ENCODE measurements around the gene PLA2G4E. TPM values are rescaled to one million over a fixed set of nuclear protein-coding genes. Genes with fewer than 3 reads are reported as not detected.

PLA2G4E gene, protein sequence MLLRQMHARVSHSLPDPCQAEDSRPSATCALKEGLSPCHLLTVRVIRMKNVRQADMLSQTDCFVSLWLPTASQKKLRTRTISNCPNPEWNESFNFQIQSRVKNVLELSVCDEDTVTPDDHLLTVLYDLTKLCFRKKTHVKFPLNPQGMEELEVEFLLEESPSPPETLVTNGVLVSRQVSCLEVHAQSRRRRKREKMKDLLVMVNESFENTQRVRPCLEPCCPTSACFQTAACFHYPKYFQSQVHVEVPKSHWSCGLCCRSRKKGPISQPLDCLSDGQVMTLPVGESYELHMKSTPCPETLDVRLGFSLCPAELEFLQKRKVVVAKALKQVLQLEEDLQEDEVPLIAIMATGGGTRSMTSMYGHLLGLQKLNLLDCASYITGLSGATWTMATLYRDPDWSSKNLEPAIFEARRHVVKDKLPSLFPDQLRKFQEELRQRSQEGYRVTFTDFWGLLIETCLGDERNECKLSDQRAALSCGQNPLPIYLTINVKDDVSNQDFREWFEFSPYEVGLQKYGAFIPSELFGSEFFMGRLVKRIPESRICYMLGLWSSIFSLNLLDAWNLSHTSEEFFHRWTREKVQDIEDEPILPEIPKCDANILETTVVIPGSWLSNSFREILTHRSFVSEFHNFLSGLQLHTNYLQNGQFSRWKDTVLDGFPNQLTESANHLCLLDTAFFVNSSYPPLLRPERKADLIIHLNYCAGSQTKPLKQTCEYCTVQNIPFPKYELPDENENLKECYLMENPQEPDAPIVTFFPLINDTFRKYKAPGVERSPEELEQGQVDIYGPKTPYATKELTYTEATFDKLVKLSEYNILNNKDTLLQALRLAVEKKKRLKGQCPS
- not detected in 2 replicates for total RNA-seq

DNA sequence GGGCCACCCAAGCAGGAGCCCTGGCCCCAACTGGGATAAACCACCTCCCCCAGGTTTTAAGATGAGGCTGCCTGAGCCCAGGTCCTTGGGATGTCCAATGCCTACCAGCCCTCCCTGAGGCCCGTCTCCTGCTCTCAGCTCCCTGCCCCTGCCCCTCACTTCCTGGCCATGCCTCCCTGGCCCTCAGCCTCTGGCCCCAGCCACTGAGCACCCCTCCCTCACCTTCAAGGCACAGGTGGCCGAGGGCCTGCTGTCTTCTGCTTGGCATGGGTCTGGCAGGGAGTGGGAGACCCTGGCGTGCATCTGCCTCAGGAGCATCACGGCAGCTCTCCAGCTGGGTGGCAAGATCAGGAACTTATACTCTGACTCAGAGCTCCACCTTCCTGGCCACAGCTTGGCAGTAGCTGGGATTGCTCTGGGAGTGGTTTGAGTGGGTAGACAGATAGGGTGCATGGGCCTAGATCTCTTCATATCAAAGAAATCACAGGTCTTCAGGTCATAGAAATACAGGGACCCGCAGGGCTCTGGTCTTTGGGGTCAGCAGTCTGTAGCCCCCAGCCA is at the start of gene PLA2G4E:
Gene PLA2G4E (minus strand): TSS at position 330 of the 561 bp plus-strand sequence. CDS start 12 bp downstream, at position 318.
- Mint-ChIP-seq H3K36me3 (ENCODE audit: low read depth) (no peaks in the 10 kb centered on the region), H3K9me3 (no peaks in the 10 kb centered on the region), H3K4me3 (no peak within 1 kb of the TSS), H3K4me1 (ENCODE audit: low read depth) (no peaks in the 10 kb centered on the region), H3K27me3 (ENCODE audit: insufficient read depth) (peaks cover 2% of the 10 kb centered on the region), H3K27ac (no peak within 1 kb of the TSS)
- no peak for DNase-seq (ENCODE audit: low spot score)
- intact Hi-C loops (cut with micrococcal nuclease) = no loop called here

DNA sequence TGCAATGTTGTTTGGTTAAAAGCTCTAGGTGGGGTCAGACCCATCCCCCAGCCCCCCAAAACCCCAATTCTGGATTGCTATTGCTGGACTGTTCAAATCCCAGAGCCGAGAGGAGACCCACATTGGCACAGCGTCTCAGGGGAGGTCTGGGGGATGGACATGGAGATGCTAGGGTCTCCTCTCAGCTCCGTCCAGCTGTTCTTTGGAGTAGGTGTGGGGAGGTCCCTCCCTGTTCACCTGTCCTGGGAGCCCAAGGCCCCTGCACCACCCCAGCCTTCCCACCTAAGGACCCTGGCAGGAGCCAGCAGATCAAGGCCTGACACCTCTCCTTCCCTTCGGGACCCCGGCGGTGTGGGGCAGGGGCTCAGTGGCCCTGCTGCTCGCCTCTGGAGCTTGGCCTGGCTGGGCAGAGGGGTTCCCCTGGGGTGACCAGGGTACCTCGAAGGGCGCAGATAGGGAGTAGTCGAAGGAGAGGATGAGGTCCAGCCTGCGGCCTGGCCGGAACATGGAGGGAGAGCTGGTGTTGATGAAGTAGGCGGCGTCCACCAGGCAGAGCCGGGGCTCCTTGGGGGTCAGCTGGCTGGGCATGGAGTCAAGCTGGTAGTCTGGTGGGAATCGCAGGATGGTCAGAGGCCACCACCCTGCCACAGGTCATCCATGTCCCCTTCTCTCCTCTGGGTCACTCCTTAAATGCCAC is 49.6 kb upstream of the PLA2G4E start:
- intact Hi-C loops (cut with micrococcal nuclease) = no loop called here
- no peaks in the 10 kb centered on the region for H3K4me1 Mint-ChIP-seq (ENCODE audit: low read depth)
- no peak for DNase-seq (ENCODE audit: low spot score)
- no peak overlapping the region for H3K4me3 Mint-ChIP-seq
- no peaks in the 10 kb centered on the region for H3K9me3 Mint-ChIP-seq
- H3K27me3 Mint-ChIP-seq (ENCODE audit: insufficient read depth) = peaks cover 8% of the 10 kb centered on the region
- H3K27ac Mint-ChIP-seq = no peak overlapping the region
- no peaks in the 10 kb centered on the region for H3K36me3 Mint-ChIP-seq (ENCODE audit: low read depth)

DNA sequence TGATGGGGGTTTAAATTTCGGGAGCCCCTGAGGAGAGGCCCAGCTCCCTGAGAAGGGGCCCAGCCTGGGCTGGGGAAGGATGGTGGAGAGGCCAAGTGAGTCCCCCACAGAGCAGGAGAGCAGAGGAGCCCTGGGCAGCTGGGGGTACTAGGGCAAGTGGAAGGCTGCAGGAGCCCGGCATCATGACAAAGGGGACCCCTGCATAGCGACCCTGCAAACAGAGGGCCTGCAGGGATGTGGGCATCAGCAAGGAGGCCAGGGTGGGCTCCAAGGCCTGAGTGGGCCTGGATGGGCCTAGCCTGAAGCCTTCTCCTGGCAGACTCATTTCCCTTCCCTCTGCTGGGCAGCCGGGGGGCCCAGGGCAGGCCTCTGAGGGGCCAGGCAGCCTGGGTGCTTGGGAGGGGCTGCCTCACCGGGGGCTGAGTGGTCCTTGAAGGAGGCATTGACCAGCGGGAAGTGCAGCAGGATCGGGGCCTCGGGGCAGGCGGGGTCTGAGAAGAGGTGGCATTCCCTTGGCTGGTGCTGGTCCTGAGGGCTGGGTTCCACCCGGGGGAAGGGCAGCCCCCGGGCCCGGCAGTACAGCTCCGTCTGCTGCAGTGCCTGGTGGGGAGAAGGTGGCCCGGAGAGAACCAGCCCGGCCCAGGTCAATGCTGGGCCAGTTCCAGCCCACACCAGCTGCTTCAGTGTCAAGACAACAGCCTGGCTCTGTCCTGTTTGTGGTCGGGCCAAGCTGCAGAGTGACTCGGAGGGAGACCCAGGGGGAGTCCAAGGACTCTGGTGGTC is 48.8 kb upstream of the PLA2G4E start:
- intact Hi-C loops (cut with micrococcal nuclease) = no loop called here
- no peak for DNase-seq (ENCODE audit: low spot score)
- H3K27ac Mint-ChIP-seq = no peak overlapping the region
- H3K27me3 Mint-ChIP-seq (ENCODE audit: insufficient read depth) = peaks cover 10% of the 10 kb centered on the region
- no peak overlapping the region for H3K4me3 Mint-ChIP-seq
- no peaks in the 10 kb centered on the region for H3K4me1 Mint-ChIP-seq (ENCODE audit: low read depth)
- H3K9me3 Mint-ChIP-seq = no peaks in the 10 kb centered on the region
- H3K36me3 Mint-ChIP-seq (ENCODE audit: low read depth) = no peaks in the 10 kb centered on the region

DNA sequence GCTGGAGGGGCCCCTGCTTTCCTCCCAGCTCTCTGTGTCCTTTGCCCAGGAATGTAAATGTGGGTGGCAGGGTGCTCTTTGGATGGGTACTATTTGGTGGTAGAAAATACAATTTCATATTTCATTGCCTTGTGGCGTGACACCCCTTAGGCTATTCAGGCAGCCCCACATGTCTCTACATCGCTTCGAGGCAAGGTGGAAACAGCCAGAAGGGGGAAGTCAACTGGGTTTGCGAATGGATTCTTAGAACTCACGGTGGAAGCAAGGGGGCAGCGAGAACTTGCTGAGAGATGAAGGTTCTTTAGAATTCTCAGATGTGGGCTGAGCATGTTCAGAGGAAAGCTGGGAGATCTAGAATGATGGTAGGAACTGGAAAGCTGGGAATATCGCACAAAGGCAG is 48.2 kb upstream of the PLA2G4E start:
- peaks cover 10% of the 10 kb centered on the region for H3K27me3 Mint-ChIP-seq (ENCODE audit: insufficient read depth)
- H3K27ac Mint-ChIP-seq = no peak overlapping the region
- H3K4me1 Mint-ChIP-seq (ENCODE audit: low read depth) = no peaks in the 10 kb centered on the region
- DNase-seq (ENCODE audit: low spot score) = no peak
- H3K9me3 Mint-ChIP-seq = no peaks in the 10 kb centered on the region
- intact Hi-C loops (cut with micrococcal nuclease) = no loop called here
- no peaks in the 10 kb centered on the region for H3K36me3 Mint-ChIP-seq (ENCODE audit: low read depth)
- H3K4me3 Mint-ChIP-seq = no peak overlapping the region

DNA sequence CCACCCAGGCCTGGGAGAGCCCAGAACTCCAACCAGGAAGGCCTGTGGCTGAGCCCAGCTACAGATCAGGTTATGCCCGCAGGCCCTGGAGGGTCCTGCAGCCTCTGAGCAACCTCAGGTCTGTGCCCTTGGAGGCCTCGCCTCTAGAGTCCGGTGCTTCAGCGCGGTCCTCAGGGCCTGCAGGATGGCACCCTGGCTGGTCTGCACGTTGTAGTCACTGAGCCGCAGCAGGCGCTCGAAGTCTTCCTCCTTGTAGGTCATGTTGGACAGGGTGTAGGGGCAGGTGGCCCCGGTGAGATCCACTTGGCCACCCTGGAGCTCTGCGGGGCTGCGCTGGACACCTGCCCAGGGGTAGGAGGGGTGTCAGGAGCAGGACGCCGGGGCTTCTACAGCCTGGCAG is 47.8 kb upstream of the PLA2G4E start:
- Mint-ChIP-seq H3K9me3 (no peaks in the 10 kb centered on the region), H3K36me3 (ENCODE audit: low read depth) (no peaks in the 10 kb centered on the region), H3K4me3 (no peak overlapping the region), H3K27me3 (ENCODE audit: insufficient read depth) (peaks cover 10% of the 10 kb centered on the region), H3K27ac (no peak overlapping the region), H3K4me1 (ENCODE audit: low read depth) (no peaks in the 10 kb centered on the region)
- intact Hi-C loops (cut with micrococcal nuclease) = no loop called here
- no peak for DNase-seq (ENCODE audit: low spot score)

DNA sequence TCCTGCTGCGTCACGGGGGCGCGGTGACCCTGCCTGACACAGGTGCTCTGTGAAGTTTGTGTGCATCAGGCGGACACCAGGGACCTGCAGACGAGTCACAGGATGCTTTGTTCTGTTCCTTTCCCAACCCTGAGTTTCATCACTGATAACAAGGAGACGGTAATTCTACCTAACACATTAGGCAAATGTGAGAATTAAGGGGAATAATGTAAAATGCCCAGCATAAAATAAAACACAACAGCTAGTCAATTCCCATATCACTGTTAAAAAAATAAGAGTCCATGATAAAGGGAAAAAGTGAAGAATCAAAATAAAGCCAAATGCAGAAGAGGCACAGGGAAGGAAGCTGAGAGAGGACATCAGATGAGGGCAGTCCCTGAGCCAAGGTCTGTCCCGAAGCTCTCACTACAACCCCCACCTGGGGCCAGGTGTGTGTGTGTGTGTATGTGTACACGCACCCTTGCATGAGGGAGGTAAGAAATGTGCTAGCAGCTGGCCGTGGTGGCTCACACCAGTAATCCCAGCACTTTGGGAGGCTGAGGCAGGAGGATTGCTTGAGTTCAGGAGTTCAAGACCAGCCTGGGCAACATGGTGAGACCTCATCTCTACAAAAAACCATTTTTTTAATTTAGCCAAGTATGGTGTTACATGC is 46.0 kb upstream of the PLA2G4E start:
- intact Hi-C loops (cut with micrococcal nuclease) = loop anchor here (1.0 kb wide), 2 partner anchors 67 to 71 kb away; no protein-coding TSS in a partner anchor
- no peak for DNase-seq (ENCODE audit: low spot score)
- Mint-ChIP-seq H3K4me3 (no peak overlapping the region), H3K36me3 (ENCODE audit: low read depth) (no peaks in the 10 kb centered on the region), H3K27me3 (ENCODE audit: insufficient read depth) (peaks cover 10% of the 10 kb centered on the region), H3K27ac (no peak overlapping the region), H3K4me1 (ENCODE audit: low read depth) (no peaks in the 10 kb centered on the region), H3K9me3 (no peaks in the 10 kb centered on the region)

DNA sequence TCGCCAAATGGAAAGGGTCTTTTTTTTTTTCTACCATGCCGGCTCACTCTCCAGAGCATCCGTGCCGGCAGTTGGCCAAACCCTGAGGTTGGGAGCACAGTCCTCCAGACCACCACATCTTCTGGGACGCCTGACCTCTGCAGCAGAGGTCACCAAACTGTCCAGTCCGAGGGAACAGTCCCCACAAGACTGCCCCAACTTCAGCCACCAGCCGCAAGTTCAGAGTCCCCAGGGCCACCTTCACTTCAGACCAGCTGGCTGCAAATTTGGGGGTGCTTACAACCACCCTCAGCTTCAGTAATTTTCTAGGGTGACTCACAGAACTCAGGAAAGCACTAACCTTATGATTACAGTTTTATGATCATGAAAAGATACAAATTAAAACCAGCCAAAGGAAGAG is 44.6 kb upstream of the PLA2G4E start:
- no peak overlapping the region for H3K27ac Mint-ChIP-seq
- no peak overlapping the region for H3K4me3 Mint-ChIP-seq
- no peaks in the 10 kb centered on the region for H3K9me3 Mint-ChIP-seq
- no peaks in the 10 kb centered on the region for H3K4me1 Mint-ChIP-seq (ENCODE audit: low read depth)
- intact Hi-C loops (cut with micrococcal nuclease) = no loop called here
- no peak for DNase-seq (ENCODE audit: low spot score)
- H3K27me3 Mint-ChIP-seq (ENCODE audit: insufficient read depth) = peaks cover 10% of the 10 kb centered on the region
- no peaks in the 10 kb centered on the region for H3K36me3 Mint-ChIP-seq (ENCODE audit: low read depth)

DNA sequence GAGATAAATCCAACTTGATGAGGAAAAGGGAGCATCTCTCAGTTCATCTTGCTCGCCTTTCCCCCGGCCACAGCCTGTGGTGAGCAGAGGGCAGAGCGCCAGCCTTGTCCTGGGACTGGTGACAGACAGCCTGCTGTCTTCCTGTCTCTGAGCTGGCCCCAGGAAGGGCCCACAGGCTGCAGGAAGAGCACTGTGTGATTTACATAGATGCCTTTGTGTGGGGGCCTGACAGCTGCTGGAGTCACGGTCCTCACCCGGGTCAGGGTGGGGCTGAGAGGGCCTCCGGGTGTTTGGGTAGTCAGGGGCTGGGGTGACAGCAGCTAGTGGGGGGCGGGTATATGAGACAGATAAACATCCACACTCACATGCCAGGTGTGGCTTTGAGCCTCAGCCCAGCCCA is 44.2 kb upstream of the PLA2G4E start:
- H3K27me3 Mint-ChIP-seq (ENCODE audit: insufficient read depth) = peaks cover 10% of the 10 kb centered on the region
- no peaks in the 10 kb centered on the region for H3K4me1 Mint-ChIP-seq (ENCODE audit: low read depth)
- H3K27ac Mint-ChIP-seq = no peak overlapping the region
- no peak for DNase-seq (ENCODE audit: low spot score)
- H3K9me3 Mint-ChIP-seq = no peaks in the 10 kb centered on the region
- intact Hi-C loops (cut with micrococcal nuclease) = no loop called here
- H3K4me3 Mint-ChIP-seq = no peak overlapping the region
- H3K36me3 Mint-ChIP-seq (ENCODE audit: low read depth) = no peaks in the 10 kb centered on the region

DNA sequence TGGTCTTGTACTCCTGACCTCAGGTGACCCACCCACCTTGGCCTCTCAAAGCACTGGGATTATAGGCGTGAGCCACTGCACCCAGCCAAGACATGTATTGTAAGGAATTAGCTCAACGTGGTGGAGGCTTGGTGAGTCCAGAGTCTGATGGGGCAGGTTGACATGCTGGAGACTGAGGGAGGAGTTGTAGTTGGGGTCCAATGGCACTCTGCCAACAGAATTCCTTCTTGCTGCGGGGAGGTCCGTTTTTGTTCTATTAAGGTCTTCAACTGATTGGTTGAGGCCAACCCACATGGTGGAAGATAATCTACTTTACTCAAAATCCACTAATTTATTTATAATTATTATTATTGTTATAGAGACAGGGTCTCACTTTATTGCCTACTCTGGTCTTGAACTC is 43.4 kb upstream of the PLA2G4E start:
- H3K27me3 Mint-ChIP-seq (ENCODE audit: insufficient read depth) = peaks cover 10% of the 10 kb centered on the region
- H3K4me1 Mint-ChIP-seq (ENCODE audit: low read depth) = no peaks in the 10 kb centered on the region
- no peaks in the 10 kb centered on the region for H3K9me3 Mint-ChIP-seq
- no peak for DNase-seq (ENCODE audit: low spot score)
- H3K4me3 Mint-ChIP-seq = no peak overlapping the region
- intact Hi-C loops (cut with micrococcal nuclease) = no loop called here
- no peaks in the 10 kb centered on the region for H3K36me3 Mint-ChIP-seq (ENCODE audit: low read depth)
- H3K27ac Mint-ChIP-seq = no peak overlapping the region

DNA sequence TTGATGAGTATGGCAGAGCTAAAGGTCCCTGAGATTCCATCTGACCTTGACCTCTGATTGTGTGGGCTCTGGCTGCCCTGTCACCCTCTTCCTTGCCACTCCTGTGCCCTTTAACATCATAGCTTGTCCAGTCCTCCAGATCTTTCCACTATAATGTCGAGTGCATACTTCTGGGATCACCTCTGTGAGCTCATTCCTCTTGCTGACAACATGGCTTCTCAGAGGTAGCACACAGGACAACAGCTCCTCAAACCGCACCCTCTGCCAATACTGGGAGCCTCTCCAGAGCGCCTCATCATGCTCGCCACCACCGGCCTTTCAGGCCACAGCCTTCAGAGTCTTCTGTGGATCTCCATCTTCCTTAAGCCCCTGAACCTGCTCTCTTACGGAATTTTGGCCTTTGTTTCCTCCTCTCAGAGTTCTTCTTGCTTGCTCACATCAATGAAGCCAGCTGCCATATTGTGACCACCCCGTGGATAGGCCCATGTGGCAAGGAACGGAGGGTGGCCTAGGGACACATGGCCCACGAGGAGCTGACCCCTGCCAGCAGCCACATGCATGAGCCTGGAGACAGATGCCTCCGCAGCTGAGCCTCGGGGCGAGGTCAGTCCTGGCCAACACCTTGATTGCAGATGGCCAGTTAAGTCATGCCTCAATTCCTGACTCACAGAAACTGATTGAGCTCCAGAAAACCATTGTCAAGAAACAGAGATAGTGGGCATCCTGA is 42.4 kb upstream of the PLA2G4E start:
- intact Hi-C loops (cut with micrococcal nuclease) = no loop called here
- Mint-ChIP-seq H3K4me3 (no peak overlapping the region), H3K27ac (no peak overlapping the region), H3K4me1 (ENCODE audit: low read depth) (no peaks in the 10 kb centered on the region), H3K9me3 (no peaks in the 10 kb centered on the region), H3K27me3 (ENCODE audit: insufficient read depth) (peaks cover 13% of the 10 kb centered on the region), H3K36me3 (ENCODE audit: low read depth) (no peaks in the 10 kb centered on the region)
- DNase-seq (ENCODE audit: low spot score) = no peak

DNA sequence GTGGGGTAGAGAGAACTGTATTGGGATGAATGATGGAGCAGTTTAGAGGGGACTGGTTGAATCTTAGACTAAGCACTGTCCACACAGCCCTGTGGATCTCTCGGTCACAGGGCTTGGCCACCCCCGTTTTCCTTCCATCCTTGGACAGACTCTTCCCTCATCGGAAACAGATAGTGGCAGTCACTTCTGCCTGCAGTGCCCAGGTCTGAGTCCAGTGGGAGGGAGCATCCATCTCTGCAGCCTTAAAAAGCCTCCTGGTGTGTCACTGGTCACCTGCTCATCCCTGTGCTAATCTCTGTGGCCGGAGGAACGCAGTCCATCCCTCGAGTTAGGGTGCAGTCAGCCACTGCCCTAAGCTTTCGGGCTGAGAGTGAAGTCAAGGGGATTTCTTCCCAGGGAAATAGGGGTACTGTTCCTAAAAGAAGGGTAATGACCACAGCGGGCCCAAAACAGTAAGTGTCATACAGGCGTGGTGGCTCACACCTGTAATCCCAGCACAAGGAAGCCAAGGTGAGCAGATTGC is 41.5 kb upstream of the PLA2G4E start:
- intact Hi-C loops (cut with micrococcal nuclease) = no loop called here
- no peak overlapping the region for H3K27ac Mint-ChIP-seq
- H3K27me3 Mint-ChIP-seq (ENCODE audit: insufficient read depth) = peaks cover 21% of the 10 kb centered on the region
- no peak for DNase-seq (ENCODE audit: low spot score)
- H3K36me3 Mint-ChIP-seq (ENCODE audit: low read depth) = no peaks in the 10 kb centered on the region
- no peak overlapping the region for H3K4me3 Mint-ChIP-seq
- no peaks in the 10 kb centered on the region for H3K9me3 Mint-ChIP-seq
- no peaks in the 10 kb centered on the region for H3K4me1 Mint-ChIP-seq (ENCODE audit: low read depth)

Data from activated T-helper 1 cell treated with anti-CD3 and anti-CD28 coated beads, Interleukin-12 subunit alpha, Interleukin-12 subunit beta, Interleukin-2, Interleukin-4 antibody, amounts not matched to agents 30 ng/mL and 10 ng/mL and 1 ng/mL, durations not matched to agents 14 hours and 24 hours and 36 hours (primary cell).